Right forelimb (tissue), 1 donor: ENCODE results near the gene OR5L1.

Experiments
- DNase-seq: peaks from one replicate; pipeline ENCODE4 v3.0.0-alpha.2; 2018

The OR5L1 gene

GRCh38 chr11:55811067-55811466 is at the start of gene OR5L1:
Gene OR5L1, plus strand, starts transcription at chr11:55811367. Its CDS starts 100 bp downstream, at chr11:55811467.
- no peak for DNase-seq

DNA sequence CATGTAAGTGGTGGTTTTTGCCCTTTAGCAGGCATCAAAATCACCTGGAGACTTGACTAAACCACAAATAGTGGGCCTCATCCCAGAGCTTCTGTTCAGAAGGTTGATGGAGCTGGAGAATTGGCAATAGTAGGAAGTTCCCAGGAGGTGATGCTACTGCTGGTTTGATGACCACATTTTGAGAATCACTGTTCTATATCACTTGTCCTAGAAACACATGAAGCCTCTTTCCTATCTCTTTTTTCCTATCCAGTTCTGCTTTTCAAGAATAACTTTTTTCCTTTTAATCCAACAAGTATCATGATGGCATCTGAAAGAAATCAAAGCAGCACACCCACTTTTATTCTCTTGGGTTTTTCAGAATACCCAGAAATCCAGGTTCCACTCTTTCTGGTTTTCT is 38.0 kb upstream of the OR5L1 start, which contains the start of gene OR5D13:
OR5D13 (plus strand) TSS at position 301 of the 400 bp plus-strand sequence; CDS start at position 301, 0 bp downstream.
- no peak for DNase-seq

DNA sequence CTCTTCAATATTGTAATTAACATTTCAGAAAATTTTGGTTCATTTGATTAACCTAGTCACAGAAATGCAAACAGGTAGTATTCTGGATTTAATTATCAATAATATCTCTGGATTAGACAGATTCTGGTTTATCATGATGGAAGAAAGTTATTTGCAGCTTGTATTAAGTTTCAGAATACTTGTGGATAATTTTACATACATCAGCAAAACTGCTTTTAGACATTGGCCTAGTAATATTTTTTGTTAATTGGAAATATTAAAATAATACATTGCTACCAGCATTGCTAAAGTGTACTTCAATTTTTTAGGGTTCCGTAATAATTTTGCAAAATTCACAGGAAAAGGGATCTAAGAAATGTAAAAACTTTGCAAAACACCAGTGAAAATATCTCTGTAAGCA is 19.6 kb upstream of the OR5L1 start:
- no peak for DNase-seq

DNA sequence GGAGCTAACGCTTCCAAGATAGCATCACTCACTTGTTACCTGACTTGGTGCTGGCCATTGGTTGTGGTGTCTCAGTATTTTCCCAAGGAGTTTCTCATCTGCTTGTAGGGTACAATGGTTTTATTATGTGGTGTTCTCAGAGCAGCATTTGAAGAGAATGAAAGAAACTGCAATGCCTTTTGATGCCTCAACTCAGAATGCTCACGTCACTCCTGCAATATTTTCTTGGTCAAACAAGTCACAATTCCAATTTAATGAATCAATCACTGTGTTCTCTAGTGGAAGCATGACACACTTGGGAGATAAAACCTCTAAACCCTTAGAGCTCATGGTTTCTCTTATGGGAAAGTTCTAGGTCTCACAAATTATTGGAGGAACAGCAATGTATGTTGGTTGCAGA is 17.8 kb upstream of the OR5L1 start:
- DNase-seq = no peak

DNA sequence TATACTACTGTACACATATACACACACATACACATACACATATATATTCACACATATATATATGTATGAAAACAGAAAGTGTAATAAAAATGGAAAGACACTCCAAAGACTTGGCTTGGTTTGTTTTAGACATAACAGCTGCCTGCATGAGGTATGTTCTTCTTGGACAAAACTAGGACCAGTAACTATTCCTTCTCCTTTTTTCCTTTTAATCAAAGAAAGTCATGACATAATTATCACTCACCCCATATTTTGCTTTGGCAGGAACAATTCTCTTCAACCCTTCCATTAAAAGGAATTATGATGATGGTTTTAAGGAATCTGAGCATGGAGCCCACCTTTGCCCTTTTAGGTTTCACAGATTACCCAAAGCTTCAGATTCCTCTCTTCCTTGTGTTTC is 15.9 kb upstream of the OR5L1 start, which contains the start of gene OR5D14:
OR5D14 (plus strand) TSS at position 301 of the 400 bp plus-strand sequence; CDS start at position 301, 0 bp downstream.
- no peak for DNase-seq

DNA sequence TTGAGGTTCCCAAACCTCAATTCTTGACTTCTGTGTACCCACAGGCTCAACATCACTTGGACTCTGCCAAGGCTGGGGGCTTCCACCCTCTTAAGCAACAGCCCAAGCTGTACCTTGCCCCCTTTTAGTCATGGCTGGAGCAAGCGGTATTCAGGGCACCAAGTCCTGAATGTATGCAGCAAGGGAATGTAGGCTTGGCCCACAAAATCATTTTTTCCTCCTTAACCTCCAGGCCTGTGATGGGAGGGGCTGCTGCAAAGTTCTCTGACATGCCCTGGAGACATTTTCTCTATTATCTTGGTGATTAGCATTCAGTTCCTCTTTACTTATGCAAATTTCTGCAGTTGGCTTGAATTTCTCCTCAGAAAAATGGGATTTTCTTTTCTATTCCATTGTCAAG is 4.9 kb upstream of the OR5L1 start:
- DNase-seq = no peak

DNA sequence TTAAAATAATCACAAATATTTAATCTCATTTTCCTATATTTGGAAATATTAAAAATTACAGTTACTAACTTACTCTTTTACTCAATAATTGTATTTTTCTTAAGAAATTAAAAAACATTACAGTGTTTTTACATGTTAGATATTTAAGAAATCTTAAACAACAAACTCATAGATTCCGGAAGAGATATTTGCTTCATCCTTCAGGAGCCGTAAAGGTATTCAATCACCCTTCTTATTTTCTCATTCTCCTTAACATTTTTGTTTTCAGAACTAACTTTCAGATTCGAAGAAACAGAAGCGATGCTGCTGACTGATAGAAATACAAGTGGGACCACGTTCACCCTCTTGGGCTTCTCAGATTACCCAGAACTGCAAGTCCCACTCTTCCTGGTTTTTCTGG is 8.2 kb downstream of the OR5L1 start, which contains the start of gene OR5D18:
OR5D18 (plus strand) TSS at position 301 of the 400 bp plus-strand sequence; CDS start at position 301, 0 bp downstream.
- DNase-seq = no peak

DNA sequence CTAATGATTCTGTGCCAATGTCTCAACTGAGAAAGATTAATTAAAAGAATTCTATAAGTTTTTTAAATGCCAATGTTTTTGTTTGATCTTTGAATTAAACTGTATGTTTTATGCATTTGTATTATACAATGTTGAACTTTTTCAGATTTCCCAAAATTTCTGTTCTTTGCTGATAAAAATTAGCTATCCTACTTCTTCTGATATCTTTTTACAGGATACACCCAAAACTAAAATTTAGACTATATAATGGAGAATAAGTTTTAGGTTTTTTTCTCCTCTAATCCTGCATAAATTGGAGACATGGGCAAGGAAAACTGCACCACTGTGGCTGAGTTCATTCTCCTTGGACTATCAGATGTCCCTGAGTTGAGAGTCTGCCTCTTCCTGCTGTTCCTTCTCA is 15.8 kb downstream of the OR5L1 start, which contains the start of gene OR5L2:
OR5L2 (plus strand) TSS at position 301 of the 400 bp plus-strand sequence; CDS start at position 301, 0 bp downstream.
- no peak for DNase-seq

- DNase-seq = no peak
These were observed 27.3 kb downstream of the OR5L1 start, which contains the start of gene OR5D16 for GRCh38 chr11:55838452-55838851. Gene OR5D16, plus strand, starts transcription at chr11:55838752. Its CDS starts 0 bp downstream, at chr11:55838752.

GRCh38 chr11:55847453-55847852 is 36.3 kb downstream of the OR5L1 start:
- DNase-seq = no peak

DNA sequence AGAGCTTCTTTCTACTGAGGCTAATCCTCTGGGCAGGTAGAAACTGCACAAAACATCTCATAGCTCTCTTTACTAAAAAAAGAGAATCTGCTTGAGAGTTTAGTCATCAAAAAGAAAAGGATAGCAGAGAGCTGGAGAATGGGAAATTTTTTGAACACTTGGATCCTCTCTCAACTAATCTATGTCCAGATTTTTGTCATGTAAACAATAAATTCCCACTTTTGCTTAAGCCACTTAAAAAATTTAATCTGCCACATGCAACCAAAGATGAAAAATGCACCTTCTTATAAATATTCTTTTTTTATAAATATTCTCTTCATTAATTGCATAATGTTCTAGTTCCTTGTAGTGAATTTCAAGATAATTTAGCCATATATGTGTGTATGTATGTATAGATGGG is 37.9 kb downstream of the OR5L1 start:
- no peak for DNase-seq

- DNase-seq = no peak
These were observed 41.0 kb downstream of the OR5L1 start for GRCh38 chr11:55852141-55852540.

- no peak for DNase-seq
These were observed 43.5 kb downstream of the OR5L1 start for GRCh38 chr11:55854704-55855103.
